Measurements from ENCODE around the gene RAB17.

- TF ChIP-seq, protein P1, sequence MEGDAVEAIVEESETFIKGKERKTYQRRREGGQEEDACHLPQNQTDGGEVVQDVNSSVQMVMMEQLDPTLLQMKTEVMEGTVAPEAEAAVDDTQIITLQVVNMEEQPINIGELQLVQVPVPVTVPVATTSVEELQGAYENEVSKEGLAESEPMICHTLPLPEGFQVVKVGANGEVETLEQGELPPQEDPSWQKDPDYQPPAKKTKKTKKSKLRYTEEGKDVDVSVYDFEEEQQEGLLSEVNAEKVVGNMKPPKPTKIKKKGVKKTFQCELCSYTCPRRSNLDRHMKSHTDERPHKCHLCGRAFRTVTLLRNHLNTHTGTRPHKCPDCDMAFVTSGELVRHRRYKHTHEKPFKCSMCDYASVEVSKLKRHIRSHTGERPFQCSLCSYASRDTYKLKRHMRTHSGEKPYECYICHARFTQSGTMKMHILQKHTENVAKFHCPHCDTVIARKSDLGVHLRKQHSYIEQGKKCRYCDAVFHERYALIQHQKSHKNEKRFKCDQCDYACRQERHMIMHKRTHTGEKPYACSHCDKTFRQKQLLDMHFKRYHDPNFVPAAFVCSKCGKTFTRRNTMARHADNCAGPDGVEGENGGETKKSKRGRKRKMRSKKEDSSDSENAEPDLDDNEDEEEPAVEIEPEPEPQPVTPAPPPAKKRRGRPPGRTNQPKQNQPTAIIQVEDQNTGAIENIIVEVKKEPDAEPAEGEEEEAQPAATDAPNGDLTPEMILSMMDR (IDR thresholded peaks at IDR 0.05; ENCODE audit: low read depth, low read length) = no peak
- no peak for TF ChIP-seq EZH2phosphoT487 (IDR thresholded peaks at IDR 0.05; ENCODE audit: low read depth)
These were observed 36.6 kb downstream of the RAB17 start for GRCh38 chr2:237553948-237554347.

All from OCI-LY3 (cell line).